Hepatocyte (in vitro differentiated cells): ENCODE results near the gene MS4A15.

Experiments
- EZH2 ChIP-seq: fragments of 200-600 bp; sonication (generic); IDR thresholded peaks from 2 replicates; pipeline ENCODE4 v1.6.1; 2016; ENCODE audit warnings: antibody characterized with exemption, mild to moderate bottlenecking, borderline replicate concordance
- EZH2phosphoT487 ChIP-seq: fragments of 200-600 bp; sonication (generic); IDR thresholded peaks from one replicate; pipeline ENCODE4 v1.6.1; 2018; ENCODE audit warnings: antibody characterized with exemption, mild to moderate bottlenecking, low read depth, moderate library complexity; ENCODE audit not compliant: unreplicated experiment, severe bottlenecking
- TF ChIP-seq, protein P1 (sequence below): fragments of 200-600 bp; sonication (generic); IDR thresholded peaks from 2 replicates; pipeline ENCODE4 v1.5.1; 2016; ENCODE audit warnings: antibody characterized with exemption, mild to moderate bottlenecking; ENCODE audit not compliant: poor library complexity

DNA sequence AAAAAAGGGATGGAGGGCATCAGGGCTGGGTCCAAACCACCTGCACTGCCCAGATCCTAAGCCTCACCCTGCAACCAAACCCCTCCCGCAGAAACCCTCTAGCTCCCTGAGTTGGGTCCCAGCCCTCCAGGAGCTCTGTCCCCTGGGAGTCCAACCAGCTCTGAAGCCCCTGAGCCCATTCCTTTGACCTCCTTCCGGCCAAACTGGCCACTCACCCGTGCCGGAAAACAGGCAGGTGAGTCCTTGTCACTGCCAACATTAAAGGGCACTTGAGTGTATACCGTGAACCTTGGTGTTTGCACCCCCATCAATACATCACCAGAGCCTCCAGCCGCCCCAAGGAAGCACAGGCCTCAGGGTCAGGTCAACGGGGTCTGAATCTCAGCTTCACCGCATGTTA, 11.5 kb downstream of the MS4A15 start:
- TF ChIP-seq, protein P1, sequence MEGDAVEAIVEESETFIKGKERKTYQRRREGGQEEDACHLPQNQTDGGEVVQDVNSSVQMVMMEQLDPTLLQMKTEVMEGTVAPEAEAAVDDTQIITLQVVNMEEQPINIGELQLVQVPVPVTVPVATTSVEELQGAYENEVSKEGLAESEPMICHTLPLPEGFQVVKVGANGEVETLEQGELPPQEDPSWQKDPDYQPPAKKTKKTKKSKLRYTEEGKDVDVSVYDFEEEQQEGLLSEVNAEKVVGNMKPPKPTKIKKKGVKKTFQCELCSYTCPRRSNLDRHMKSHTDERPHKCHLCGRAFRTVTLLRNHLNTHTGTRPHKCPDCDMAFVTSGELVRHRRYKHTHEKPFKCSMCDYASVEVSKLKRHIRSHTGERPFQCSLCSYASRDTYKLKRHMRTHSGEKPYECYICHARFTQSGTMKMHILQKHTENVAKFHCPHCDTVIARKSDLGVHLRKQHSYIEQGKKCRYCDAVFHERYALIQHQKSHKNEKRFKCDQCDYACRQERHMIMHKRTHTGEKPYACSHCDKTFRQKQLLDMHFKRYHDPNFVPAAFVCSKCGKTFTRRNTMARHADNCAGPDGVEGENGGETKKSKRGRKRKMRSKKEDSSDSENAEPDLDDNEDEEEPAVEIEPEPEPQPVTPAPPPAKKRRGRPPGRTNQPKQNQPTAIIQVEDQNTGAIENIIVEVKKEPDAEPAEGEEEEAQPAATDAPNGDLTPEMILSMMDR: no peak
- TF ChIP-seq EZH2 (no peak), EZH2phosphoT487 (no peak)
